SK-N-MC (cell line): ENCODE measurements around the gene PPM1M.
"Not testable (repeated sequence)": the region's sequence is repeated elsewhere in the genome, so short reads cannot be mapped to it uniquely, and the experiment has no call there.

ENCODE experiments used
- DNase-seq: peaks from one replicate; pipeline ENCODE4 v3.0.0-alpha.2; 2011; ENCODE audit warnings: low read depth, low spot score
- H3K27ac ChIP-seq: fragments of 200-600 bp; sonication (generic); 2 replicates; pipeline ENCODE4 v1.5.1; 2016; ENCODE audit warnings: mixed run types
- H3K36me3 ChIP-seq: fragments of 200-600 bp; sonication (generic); 2 replicates; pipeline ENCODE4 v1.6.1; 2017; ENCODE audit warnings: antibody characterized with exemption, low read length, mixed read lengths; ENCODE audit not compliant: insufficient read depth
- H3K4me3 ChIP-seq: fragments of 200-600 bp; sonication (generic); 2 replicates; pipeline ENCODE4 v1.5.1; 2016
- H3K9ac ChIP-seq: fragments of 200-600 bp; sonication (generic); 2 replicates; pipeline ENCODE4 v1.8.0; 2017; ENCODE audit warnings: mixed run types, mixed read lengths; ENCODE audit not compliant: insufficient read length
- H3K9me3 ChIP-seq: fragments of 200-600 bp; sonication (generic); 2 replicates; pipeline ENCODE4 v1.6.1; 2017; ENCODE audit warnings: low read depth, mild to moderate bottlenecking, antibody characterized with exemption, low read length, moderate library complexity, mixed read lengths
- EZH2 ChIP-seq: fragments of 200-600 bp; sonication (generic); IDR thresholded peaks from one replicate; pipeline ENCODE4 v1.6.1; 2017; ENCODE audit warnings: antibody characterized with exemption
- FOXP2 ChIP-seq: optimal IDR thresholded peaks from 2 replicates; pipeline ENCODE3; 2011; ENCODE audit warnings: mild to moderate bottlenecking, moderate library complexity; ENCODE audit not compliant: insufficient read depth; ENCODE audit errors: extremely low read length, control extremely low read depth
- POLR2AphosphoS5 ChIP-seq: IDR thresholded peaks from 2 replicates; pipeline ENCODE4 v1.6.1; 2012; ENCODE audit warnings: mild to moderate bottlenecking, low read depth, low read length, borderline replicate concordance

Gene PPM1M

DNA sequence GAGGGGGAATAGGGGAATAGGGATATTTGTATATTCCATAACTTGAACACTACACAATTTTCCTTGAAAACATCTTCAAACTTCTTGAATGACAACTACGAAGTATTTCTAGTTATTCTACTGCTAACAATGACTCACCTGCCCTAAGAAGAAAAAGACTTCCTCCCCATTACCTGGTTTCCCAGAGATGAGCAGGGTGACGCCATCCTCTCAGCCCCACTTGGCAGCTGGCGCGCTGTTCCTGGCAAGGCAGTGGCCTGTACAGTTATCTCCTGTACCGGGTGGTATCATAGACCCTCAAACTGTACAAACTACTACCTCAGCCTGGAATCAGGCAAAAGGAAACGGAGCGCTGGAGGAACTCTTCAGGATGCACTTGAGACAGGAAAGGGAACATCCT lies 22.5 kb downstream of the PPM1M start:
- H3K9me3 ChIP-seq = no peaks in the 10 kb centered on the region
- no peak for TF ChIP-seq EZH2
- no peak for TF ChIP-seq POLR2AphosphoS5
- TF ChIP-seq FOXP2 = no peak
- H3K4me3 ChIP-seq = no peak overlapping the region
- H3K9ac ChIP-seq = no peak overlapping the region
- peaks cover 67% of the 10 kb centered on the region for H3K36me3 ChIP-seq
- DNase-seq = no peak
- H3K27ac ChIP-seq = no peak overlapping the region

DNA sequence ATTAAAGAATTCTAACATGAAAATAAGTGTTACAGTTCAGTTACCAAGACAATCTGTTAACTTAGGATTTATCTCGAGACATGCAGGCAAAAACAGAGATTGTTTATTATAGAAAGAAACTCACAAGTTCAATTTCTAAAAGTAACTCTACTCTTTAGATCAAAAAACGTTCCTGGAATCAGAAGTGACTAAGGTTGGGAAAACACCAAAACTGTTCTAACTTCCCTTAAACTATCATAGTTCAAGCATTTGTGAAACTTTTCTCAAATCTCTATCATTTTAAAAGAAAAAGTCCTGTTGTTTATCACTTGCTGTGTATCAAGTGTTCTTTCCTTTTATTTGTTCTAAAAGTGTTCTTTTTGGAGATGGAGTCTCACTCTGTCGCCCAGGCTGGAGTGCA lies 24.2 kb downstream of the PPM1M start:
- no peak for TF ChIP-seq POLR2AphosphoS5
- DNase-seq = no peak
- no peak overlapping the region for H3K27ac ChIP-seq
- no peaks in the 10 kb centered on the region for H3K9me3 ChIP-seq
- peaks cover 50% of the 10 kb centered on the region for H3K36me3 ChIP-seq
- H3K9ac ChIP-seq = no peak overlapping the region
- H3K4me3 ChIP-seq = no peak overlapping the region

DNA sequence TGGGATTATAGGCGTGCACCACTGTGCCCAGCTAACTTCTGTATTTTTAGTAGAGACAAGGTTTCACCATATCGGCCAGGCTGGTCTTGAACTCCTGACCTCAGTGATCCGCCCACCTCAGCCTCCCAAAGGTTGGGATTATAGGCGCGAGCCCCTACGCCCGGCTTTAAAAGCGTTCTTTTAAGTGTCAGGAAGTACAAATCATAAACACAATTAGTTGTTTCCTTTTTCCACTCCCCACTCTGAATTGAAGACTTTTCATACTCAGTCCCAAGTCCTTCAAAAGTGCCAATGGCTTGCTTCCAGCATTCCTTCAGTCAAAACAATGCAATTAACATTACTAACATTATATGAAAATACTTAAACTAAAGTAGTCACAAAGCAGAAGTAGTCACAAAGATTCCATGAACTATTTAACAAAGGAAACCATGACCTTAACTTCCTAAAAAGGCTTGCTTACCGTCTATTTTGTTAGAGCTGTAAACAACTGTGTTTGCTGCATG lies 24.7 kb downstream of the PPM1M start:
- Histone ChIP-seq H3K27ac (no peak overlapping the region), H3K9me3 (no peaks in the 10 kb centered on the region), H3K36me3 (peaks cover 51% of the 10 kb centered on the region), H3K9ac (no peak overlapping the region), H3K4me3 (no peak overlapping the region)
- TF ChIP-seq EZH2 = no peak
- no peak for TF ChIP-seq FOXP2
- TF ChIP-seq POLR2AphosphoS5 = no peak
- DNase-seq = no peak

DNA sequence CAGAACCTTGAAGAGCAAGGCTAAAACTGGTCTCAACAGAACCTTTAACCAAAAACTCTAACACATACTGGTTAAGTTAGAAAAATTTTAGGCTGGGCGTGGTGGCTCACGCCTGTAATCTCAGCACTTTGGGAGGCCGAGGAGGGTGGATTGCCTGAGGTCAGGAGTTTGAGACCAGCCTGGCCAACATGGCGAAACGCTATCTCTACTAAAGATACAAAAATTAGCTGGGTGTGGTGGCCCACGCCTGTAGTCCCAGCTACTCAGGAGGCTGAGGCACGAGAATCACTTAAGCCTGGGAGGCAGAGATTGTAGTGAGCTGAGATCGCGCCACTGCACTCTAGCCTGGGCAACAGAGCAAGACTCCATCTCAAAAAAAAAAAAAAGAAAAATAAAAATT lies 26.6 kb downstream of the PPM1M start:
- H3K9ac ChIP-seq, H3K27ac ChIP-seq, H3K9me3 ChIP-seq, H3K4me3 ChIP-seq, DNase-seq: not testable (repeated sequence)
- peaks cover 37% of the 10 kb centered on the region for H3K36me3 ChIP-seq

DNA sequence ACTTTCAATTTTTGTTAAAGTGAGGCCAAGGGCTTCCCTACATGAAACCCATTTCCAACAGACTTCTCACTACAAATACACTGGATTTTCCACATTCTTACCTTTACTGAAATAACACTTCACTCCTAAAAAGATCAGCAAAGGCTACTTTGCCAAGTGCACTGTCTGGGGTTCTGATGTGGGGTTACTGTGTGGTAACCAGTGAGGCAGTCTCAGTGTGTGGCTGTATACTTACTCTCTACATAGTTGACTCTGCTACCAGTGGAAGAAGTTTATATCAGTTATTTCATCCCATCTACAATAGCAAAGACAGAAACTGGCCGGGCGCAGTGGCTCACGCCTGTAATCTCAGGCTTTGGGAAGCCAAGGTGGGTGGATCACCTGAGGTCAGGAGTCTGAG lies 27.3 kb downstream of the PPM1M start:
- Histone ChIP-seq H3K4me3 (no peak overlapping the region), H3K9me3 (no peaks in the 10 kb centered on the region), H3K27ac (no peak overlapping the region), H3K36me3 (peaks cover 30% of the 10 kb centered on the region), H3K9ac (no peak overlapping the region)
- DNase-seq = no peak
- TF ChIP-seq FOXP2 (no peak), EZH2 (no peak), POLR2AphosphoS5 (no peak)

DNA sequence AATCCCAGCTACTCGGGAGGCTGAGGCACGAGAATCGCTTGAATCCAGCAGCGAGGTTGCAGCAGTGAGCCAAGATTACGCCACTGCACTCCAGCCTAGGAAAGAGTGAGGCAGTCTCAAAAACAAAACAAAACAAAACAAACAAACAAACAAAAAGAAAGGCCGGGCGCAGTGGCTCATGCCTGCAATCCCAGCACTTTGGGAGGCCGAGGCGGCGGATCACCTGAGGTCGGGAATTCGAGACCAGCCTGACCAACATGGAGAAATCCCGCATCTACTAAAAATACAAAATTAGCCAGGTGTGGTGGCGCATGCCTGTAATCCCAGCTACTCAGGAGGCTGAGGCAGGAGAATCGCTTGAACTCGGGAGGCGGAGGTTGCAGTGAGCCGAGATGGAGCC lies 29.2 kb downstream of the PPM1M start:
- DNase-seq, H3K9ac ChIP-seq: not testable (repeated sequence)
- peaks cover 20% of the 10 kb centered on the region for H3K36me3 ChIP-seq

DNA sequence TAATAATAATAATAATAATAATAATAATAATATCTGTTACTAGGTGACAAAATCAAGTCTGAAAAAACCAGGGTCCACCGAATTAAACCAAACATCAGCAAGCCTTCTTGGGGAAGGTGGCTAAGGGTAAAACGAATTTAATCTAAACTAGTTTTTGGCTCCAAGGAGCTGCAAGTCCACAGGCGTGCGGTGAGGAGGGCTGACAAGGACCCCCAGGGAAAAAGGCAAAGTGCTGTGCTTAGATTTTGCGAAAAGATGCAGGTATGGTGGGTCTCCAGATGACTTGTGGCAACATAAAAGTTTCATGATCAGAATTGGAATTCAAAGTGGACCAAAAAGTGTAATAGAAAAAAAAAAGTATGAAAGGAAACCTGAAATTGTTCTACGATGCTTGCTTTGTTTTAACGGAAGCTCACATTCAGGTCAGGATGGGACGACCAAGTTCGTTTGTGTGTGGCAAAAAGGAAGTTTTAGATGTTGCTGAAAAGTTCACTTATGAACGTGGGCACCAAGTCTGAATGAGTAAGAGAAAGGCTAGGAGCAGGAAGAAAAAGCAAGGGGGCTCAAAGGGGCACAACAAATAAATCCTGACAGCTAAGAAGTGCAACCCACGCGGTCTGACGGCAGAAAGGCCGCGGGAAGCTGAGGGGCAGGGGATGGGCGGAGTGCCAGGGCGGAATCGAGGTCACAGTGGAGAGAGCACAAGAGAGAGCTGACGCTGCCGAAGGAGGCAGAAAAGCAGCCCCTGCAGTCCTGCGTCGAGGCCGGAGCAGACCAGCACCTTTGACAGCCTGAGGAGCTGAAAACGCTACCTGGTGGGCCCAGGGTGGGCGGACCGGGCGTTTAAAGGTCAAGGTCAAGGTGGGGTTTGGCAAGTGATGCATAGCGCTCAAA lies 31.8 kb downstream of the PPM1M start:
- Histone ChIP-seq H3K27ac (no peak overlapping the region), H3K9ac (peak overlapping the region; percentile 87), H3K4me3 (peak overlapping the region; percentile 77), H3K36me3 (peaks cover 10% of the 10 kb centered on the region), H3K9me3 (no peaks in the 10 kb centered on the region)
- DNase-seq = no peak
- no peak for TF ChIP-seq FOXP2
- no peak for TF ChIP-seq EZH2
- peak; percentile 14; the same call in 1 of the 2 replicates for TF ChIP-seq POLR2AphosphoS5

More for the DNA sequence above, 29.2 kb downstream of the PPM1M start:
- H3K9me3 ChIP-seq, H3K4me3 ChIP-seq, H3K27ac ChIP-seq: not testable (repeated sequence)

DNA sequence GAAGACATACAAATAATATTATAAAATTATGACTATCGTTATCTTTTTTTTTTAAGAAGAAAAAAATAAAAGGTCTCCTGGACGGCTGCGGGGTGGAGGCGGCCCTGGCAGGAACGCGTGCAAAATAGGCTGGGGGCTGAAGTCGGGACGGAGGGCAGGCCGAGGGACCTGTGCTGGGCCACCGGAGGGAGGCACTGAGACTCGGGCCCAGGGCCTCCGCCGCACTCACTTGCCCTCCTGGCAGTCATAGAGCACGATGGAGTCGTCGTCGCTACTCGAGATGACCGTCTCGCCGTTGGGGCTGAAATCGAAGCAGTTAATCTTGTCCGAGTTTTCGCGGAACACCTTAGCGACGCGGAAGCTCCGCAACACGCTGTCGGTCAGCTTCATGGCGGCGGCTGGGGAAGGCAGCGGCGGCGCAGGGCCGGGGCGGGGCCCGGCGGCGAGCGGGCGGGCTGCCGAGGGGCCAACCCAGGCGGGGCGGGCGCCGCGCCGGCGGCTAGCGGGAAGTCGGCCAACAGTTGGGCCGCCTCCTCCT lies 32.5 kb downstream of the PPM1M start:
- no peak for DNase-seq
- Histone ChIP-seq H3K4me3 (peak overlapping the region; percentile 77), H3K9me3 (no peaks in the 10 kb centered on the region), H3K9ac (peak overlapping the region; percentile 87), H3K36me3 (peaks cover 4% of the 10 kb centered on the region; the same call in 1 of the 2 replicates), H3K27ac (peak overlapping the region; percentile 60; the same call in 1 of the 2 replicates)
- TF ChIP-seq FOXP2 (no peak), EZH2 (no peak), POLR2AphosphoS5 (no peak)
